ENCODE results near the gene BACH2.

The BACH2 gene

DNA sequence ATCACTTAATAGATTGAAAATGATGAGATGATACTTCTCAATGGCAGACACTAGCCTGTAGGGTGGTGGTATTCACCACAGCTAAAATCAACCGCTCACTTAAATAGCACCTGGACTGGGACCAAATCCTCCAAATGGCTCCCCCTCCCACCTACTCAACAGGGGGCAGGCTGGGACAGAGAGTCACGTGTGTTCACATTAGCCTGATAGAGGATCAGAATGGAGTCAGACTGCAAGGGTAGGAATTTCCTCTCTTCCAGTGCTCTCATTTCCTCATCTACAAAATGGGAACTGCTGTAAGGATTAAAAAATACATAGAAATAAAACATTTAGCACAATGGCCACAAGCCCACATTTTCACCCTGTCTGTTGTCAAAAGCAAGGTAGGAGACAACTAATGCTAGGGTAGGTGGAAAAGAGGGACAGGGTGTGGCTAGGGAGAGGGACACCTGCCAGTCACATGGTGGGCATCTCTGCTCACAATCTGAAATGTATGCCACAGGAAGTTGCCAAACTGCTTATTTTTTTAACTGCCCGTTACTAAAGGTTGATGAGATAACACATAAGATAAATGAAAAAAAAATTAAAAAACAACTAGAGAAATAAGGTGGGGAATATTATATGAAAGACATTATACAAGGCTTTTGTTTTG lies 55.3 kb downstream of the BACH2 start:
- DNase-seq = no peak

DNA sequence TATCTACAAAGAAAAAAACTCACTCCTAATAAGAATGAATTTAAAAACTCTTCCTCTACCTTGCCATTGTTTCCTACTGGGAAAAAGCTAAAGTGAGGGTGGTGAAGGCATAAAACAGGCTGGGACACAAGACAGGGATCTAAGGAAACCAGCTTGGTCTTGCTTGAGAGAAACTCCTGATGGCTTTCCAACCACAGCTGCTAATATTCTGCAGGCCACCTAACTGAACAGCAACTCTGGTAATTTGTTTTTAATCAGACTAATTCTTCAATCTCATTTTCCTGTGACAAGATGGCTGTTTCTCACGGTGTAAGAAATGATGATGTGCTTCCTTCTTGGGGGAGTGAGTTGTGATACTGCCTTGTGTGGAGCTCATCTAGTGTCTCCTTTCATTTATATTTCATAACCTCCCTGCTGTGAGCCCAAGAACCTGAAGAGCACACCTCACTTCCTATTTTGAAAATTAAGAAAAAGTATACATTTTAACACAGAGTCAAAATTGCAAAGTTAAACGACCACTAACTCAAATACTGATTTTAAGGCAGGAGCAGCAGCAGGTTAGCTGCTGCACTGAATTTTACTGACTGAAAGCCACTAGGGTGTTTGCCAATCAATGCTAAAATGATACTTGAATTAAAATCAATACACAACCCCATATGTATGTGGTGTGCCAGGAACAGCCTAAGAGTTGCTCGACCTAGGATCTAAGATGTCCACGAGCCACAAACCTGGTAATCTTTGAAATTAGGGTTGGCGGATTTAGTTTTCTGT lies 58.0 kb downstream of the BACH2 start:
- no peak for DNase-seq

DNA sequence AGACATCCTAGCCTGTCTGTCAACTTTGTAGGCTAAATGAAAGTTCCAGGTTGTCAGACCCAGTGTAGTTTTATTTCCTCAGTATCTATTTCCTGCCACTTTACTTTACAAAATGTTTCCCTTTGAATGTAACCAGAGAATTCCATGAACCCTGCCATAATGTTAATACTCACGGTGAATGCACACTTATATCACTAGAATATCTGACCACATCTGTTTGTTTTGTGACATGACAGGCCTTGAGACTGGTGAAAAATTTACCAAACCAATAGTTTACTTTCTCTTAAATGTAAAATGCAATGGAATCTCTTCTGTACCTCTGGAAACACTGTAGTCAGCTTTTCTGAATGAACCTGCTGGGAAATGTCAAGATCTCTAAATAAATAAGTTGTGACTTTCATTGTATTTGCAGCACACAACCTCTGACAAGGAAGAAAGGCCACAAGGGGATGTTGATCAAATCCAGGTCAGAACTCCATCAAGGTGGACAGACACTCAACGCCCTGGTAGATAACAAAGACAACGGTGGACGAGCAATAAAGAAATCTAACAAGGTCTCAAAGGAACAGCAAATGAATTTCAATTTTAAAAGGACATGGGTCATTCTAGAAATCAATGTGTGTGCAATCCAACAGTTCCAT lies 59.2 kb downstream of the BACH2 start:
- no peak for DNase-seq

DNA sequence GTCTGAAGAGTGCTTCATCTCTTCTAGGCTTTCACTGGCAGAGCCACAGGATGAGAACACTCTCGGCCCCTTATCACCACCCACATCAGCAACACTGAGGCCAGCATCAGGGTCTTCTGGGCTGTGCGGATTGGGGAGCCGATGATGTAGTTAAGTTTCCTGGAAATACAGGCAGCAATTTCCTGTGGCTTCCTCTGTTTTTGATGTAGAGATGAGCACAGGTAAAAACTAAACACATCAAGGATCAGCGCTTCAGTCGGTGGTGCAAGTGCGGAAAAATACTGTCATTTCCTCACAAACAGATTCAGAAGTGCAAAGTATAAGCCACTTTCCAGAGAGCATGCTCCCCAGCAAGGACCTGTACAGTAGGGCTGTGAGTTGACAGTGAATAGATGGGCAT lies 62.6 kb downstream of the BACH2 start:
- no peak for DNase-seq

DNA sequence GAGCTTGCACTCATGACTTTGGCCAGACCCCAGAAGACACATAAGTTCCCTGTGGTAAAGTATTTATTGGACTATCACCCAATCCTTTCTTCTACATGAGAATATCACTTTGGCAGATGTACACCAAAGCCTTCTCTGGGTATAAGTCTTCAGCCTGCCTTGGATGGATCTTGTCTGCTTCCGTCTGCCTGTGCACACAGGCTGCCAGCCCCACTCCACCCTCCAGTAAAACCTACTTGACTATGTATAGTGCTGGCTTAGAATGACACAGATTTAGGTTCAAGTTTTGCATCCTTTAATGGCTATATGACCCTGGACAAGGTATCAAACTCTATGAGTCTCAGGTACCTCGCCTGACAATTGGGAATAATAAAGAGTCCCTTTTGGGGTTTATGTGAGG lies 63.4 kb downstream of the BACH2 start:
- DNase-seq = no peak

DNA sequence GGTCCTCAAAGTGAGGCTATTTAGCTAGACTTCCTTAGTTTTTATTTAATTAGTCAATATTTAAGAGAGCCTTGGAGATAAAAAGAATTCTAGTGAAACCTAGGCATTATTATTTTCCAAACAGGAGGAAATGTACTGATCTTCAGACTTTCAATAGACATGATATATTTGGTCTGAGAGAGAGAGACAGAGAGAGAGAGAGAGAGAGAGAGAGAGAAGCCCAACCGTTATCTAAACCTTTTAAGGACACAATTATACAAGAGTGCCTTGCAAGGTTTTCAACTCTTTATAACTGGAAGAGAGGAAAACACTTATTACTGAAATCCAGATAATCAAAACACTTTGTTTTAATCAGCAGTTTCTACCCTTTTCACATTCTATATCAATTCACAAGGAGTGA lies 64.8 kb downstream of the BACH2 start:
- DNase-seq = no peak

DNA sequence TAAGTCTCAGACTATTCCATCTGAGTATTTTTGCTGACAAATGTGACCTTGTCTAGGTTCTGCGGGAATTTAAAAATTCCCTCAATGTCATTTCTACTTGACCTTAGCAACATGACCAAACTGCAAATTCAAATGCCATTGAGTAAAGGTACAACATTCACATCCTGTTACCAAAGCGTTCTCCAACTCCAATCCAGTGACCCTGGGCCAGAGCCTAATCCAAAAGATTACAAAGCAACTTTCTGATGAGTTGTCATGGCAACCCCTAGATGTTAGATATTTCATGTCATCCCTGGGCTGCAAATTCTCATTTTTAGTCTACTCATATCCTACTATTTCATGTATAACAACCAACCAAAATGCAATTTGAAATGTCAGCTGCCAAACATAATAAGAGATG lies 65.3 kb downstream of the BACH2 start:
- no peak for DNase-seq

DNA sequence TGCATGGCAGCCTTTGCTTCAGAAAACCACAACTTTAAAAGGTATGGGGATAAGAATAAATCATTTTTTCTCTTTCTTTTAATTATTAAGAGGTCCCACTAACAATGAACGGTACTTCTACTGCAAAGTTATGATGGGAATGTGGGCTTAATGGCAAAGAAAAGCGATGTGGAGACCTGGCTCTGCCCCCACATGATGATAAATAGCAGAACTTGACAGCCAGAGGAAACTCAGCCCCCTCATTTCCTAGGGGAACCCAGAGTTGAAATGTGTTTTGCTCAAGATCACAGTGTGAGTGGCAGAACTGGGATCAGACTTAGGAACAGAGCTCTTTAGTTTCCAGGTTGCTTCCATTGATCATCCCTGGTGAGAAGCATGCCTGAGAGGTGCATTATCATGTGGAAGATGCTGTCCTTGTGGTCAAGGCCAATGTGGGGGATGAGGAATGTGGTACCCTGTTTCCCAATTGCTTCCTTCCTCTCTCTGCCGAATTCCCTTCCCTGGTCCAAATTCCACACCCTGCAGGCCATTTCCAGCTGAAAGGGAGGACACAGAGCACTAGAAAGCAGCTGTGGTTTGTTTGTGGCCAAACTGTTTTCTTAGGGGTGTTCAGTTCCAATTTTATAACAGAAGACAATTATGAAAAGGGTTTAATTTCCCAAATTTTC lies 66.0 kb downstream of the BACH2 start:
- DNase-seq = peak in 1 of 58 donors; percentile 10

DNA sequence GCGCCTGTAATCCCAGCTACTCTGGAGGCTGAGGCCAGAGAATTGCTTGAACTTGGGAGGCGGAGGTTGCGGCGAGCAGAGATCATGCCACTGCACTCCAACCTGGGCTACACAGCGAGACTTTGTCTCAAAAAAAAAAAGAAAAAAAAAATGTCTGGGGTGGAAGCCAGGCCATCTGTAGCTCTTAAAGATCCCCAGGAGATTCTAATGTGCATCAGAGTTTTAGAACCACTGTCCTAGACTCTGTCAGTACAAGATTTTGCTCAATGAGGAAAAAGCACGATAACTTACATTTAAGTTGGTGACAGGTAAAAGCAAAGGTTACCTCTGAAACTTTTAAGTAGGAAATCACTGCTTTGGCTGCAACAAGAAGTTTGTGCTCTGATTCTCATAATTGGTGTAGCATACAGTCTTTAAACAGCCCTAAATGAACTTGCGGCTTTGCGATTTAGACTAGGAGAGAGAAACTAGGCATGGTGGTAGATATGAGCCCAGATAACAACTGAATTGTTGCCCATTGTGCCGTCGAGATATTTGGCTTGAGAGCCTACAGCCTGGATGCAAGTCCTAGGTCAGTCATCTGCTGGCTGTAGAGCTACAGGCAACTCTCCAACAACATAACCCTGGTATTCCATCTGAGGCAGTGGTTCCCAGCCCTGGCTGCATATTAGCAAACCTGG lies 67.2 kb downstream of the BACH2 start:
- DNase-seq = no peak

DNA sequence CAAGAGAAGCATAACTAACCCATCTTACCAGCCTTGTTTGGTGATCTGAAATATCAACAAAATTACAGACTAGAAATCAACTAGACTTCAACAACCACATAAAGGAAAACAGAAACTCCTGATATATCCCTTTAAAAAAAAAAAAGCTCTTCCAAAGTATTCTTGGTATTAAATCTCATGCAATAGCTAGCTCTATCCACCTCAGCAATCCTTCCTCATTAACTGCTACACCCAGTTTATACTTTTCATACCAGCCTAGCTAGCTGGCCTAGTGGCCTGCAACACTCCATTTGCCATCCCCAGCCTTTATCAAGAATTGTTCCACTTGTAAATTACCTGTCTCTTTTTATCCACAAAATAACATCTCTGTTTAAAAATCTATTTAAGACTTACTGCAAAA lies 69.0 kb downstream of the BACH2 start:
- no peak for DNase-seq

DNA sequence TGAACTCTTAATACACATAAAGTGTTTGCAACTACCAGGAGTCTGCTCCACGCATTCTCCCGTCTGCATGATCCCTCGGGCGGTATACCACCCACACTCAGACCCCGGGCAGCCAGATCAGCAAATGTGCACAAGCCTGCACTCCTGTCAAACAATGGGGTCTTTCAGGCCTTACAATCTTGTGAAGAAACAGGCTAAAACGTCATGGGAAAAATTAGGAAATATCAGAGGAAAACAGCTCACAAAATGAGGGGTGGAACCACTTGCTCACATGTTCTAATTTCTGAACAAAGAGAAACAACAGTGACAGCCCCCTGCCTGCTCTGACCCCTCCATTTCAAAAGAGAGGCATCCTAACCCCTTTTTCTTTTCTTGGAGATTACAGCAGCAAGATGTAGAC lies 69.4 kb downstream of the BACH2 start:
- DNase-seq = peak in 1 of 58 donors; percentile 20

DNA sequence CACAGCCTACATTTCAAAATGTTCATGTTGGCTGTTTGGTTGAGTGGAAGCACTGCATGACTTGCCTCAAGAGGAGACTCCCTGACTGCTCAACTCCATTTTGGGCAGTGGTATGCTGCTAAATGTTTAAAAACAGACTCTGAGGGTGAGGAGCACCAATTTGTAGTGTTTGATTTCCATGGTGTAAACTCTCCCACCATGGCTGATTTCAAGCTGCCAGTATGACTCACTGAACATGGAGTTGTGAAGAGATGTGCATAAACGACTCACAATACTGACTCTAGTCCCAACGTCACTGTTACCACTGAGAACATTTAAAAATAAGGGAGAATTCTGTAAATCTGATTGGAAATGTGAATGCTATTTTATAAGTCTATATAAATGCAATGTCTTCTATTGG lies 70.4 kb downstream of the BACH2 start:
- peak in 2 of 58 donors; percentile 3 to 28 for DNase-seq

DNA sequence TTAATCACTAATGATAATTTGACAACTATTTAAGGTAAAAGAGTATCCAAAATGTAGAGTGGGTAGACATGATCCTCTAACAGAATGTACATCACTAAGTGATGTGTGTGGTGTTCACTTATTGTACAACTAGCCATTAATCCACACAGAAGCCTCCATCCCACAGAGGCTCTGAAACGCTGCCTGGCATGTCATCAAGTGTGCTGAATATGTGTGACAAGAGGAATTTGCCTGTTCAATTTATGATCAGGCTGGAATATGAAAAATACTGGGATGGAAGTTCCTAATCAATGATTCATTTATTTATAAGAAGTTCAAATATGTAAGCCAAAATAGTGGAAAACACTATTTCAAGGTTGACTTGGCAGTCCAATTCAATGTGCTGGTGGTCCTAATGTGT lies 72.4 kb downstream of the BACH2 start:
- DNase-seq = no peak

DNA sequence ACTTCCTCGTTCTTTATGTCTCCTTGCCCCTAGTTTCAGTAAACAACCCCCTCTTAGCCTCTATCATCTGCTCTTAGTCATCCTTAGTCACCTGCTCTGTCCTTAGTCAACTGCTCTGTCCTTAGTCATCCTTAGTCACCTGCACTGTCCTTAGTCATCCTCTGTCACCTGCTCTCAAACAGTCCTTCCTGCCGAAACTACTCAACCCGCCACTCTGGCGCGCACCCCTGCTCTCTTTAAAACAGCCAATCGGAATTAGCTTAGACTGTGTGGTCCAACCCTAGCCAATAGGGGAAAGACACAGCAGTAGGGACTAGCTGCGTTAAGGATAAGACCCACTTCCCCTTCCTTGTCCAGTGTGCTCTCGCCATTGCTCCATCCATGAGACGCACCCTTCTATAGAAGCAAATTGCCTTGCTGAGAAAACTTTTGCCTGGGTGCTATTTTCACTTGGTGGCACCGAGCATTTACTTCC lies 73.9 kb downstream of the BACH2 start:
- DNase-seq = no peak

DNA sequence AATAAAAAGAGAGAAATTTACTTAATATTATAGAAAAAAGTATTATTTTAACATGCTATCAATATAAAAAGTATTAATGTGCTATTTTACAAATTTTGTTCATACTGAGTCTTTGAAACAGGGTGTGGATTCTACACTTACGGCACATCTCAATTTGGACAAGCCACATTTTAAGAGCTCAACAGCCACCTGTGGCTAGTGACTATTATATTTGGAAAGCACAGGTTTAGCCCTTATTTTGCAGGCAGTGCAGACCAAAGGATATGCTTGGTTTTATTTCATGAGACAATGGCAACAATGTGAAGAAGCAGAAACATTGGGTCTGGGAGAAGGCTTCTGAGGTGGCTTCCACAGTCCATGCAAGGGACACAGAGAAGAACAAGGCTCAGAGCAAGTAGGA lies 74.6 kb downstream of the BACH2 start:
- no peak for DNase-seq

DNA sequence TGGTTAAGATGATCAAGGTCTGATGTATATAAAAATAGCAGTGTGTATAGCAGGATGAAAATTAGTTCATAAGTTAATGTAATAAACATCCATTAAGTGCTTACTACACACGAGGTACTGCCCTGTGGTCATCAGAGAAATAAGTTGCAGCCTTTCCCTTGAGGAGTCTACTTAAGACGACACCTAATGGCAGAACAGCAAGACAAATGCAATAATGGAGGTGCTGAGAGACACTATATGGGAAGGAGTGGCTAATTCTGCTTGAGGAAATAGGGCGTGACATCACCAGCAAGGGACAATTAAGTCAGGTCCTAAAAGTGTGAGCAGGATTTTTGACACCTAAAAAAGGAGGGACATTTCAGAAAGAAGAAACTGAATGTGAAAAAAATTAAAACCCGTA lies 75.2 kb downstream of the BACH2 start:
- no peak for DNase-seq

DNA sequence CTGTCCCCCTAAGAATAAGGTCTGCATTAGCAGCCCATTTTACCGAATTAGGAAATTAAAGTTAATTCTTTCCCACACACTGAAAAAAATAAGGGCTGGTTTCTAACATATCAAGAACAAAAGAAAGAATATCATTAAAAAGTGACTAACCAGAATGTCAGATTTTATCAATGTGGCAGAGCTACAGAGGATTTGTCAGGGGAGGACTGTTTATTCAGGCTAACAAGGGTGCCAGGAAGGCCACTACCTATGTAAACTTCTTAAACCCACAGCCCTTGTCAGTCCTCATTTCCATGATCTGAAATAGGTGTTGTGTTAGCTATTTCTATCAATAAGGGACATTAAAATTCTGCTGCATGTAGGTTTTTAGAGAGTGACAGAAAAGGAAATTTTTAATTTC lies 76.4 kb downstream of the BACH2 start:
- DNase-seq = no peak

DNA sequence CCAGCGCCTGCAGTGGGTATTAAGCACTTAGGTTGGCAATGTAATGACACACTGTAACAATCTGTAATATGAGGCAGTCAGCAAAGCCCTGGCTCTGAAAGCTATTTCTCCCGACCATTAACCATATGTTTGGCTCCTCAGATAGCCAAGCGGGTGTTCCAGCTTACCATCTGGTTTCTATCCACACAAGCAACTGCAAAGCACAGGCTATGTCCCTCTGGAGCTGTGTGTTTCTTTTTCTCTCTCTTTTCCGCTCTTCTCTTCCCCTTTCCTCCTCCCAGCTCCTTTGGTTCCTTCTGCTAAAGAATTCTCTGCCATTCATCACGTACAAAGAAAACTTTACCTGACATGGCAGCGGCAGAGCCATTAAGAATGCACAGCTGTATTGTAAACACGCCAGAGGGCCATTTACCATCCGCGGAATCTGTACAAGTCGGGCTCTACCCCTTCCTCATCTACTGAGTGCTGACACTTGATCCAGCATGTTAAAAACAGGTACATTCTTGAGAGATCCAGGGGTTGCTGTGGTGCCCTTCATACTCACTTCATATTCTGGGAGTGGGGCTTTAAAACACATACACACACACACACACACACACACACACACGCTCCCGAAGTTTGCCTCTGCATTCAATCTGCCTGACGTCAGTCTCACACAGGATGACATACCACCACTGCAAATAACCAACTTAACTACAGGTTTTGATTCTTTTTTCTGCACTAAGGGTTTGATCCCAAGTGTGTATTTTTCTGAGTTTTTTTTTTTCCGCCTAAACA lies 77.2 kb downstream of the BACH2 start:
- peak in 30 of 58 donors; percentile 15 to 74 (median 37) for DNase-seq

DNA sequence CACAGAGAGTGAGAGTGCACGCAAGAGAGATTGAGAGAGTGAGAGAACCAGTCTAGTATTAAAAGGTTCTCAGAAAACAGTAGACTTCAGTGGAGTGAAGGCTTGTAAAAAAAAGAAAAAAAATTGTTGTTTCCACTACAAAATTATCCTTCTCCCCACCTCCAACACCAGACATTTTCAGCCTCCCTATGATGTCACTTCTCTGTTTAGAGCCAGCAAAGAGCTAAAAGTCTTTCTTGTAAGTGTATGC lies 77.8 kb downstream of the BACH2 start:
- no peak for DNase-seq

DNA sequence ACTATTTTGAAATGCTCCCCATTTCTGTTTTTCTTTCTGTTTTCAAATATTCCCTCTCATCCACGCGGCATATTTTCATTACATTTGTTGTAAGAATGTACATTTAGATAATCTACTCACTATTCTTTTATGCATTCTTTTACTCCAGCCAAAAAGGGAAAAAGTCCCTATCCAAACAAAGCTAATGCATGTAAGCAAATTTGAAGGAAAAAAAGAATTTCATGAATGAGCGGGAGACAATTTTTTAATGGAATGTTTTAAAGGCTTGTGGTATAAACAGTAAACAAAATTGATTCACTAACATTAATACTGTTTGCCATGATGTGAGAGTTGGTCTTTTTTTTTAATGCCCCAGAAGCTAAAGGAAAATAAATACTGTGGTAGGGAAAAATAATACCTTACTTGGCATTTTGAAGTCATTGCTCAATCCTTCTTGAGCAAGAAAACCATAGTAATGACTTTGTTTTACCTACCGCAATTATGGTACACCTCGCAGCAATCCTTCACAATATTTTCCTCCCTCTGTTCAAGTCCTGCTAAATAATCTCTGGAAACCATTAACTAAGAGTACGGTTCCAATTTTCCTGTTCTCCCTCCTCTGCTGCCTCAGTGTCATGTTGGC lies 79.0 kb downstream of the BACH2 start:
- no peak for DNase-seq
